Panc1 (cell line): Measurements from ENCODE around the gene MELK. TPM values are rescaled to one million over a fixed set of nuclear protein-coding genes. Genes with fewer than 3 reads are reported as not detected.

Source experiments
- ATAC-seq: fragments of 200-7000 bp; cut with Tn5 transposase; 2 replicates; pipeline ENCODE4 v1.9.1; 2020; ENCODE audit warnings: mild to moderate bottlenecking, moderate library complexity
- BruUV-seq: library from RNA; stranded (reverse); fragments of 400-500 nt; replicated peaks from 2 replicates; lab custom pipeline; 2021; lab: Mats Ljungman, UMichigan
- CTCF ChIA-PET: fragments of 300-600 bp; sonication (Branson Sonifier 250); formaldehyde crosslinking; loops from one replicate; lab custom pipeline; 2022; ENCODE audit warnings: antibody characterized with exemption; lab: Charles Lee
- POLR2A ChIA-PET: fragments of 300-600 bp; sonication (Branson Sonifier 250); formaldehyde crosslinking; loops from one replicate; lab custom pipeline; 2022; ENCODE audit warnings: antibody characterized with exemption; lab: Charles Lee
- DNase-seq: peaks from one replicate; pipeline ENCODE4 v3.0.0-alpha.2; 2010; ENCODE audit warnings: low read depth, low spot score
- H3K27ac ChIP-seq: 2 replicates; pipeline ENCODE4 v1.5.1; 2011; ENCODE audit warnings: mild to moderate bottlenecking, low read length, inconsistent platforms
- H3K27me3 ChIP-seq: fragments of 200-500 bp; sonication (Bioruptor generic); 2 replicates; pipeline ENCODE4 v1.6.0; 2014; ENCODE audit warnings: low read length, inconsistent platforms; ENCODE audit not compliant: control insufficient read depth, insufficient read depth
- H3K36me3 ChIP-seq: fragments of 200-500 bp; sonication (Bioruptor generic); 2 replicates; pipeline ENCODE4 v1.5.1; 2014; ENCODE audit warnings: inconsistent platforms, mild to moderate bottlenecking, low read length, moderate library complexity; ENCODE audit not compliant: control insufficient read depth, insufficient read depth
- H3K4me1 ChIP-seq: 2 replicates; pipeline ENCODE4 v1.5.1; 2011; ENCODE audit warnings: inconsistent platforms, mild to moderate bottlenecking, low read length, moderate library complexity; ENCODE audit not compliant: control insufficient read depth, insufficient read depth
- H3K4me3 ChIP-seq, 2 experiments: 2 replicates each; pipeline ENCODE4 v1.5.1; 2011 to 2012; ENCODE audit warnings: low read depth in 2 of 2, low read length in 2 of 2, mild to moderate bottlenecking in 2 of 2, inconsistent platforms in 1 of 2, moderate library complexity in 1 of 2
- H3K9me3 ChIP-seq: fragments of 200-500 bp; sonication (Bioruptor generic); 2 replicates; pipeline ENCODE4 v1.5.1; 2014; ENCODE audit warnings: low read depth, mild to moderate bottlenecking, inconsistent platforms, low read length, moderate library complexity; ENCODE audit not compliant: control insufficient read depth, insufficient read depth
- POLR2AphosphoS5 ChIP-seq: IDR thresholded peaks from 2 replicates; pipeline ENCODE4 v1.6.1; 2012; ENCODE audit warnings: mild to moderate bottlenecking, low read depth, low read length, moderate library complexity
- REST ChIP-seq, 2 experiments: IDR thresholded peaks; 2 replicates each; pipeline ENCODE4 v1.6.1; 2011 to 2012; ENCODE audit warnings: low read depth in 2 of 2, control low read depth in 1 of 2, low read length in 1 of 2, mild to moderate bottlenecking in 1 of 2, moderate library complexity in 1 of 2; ENCODE audit not compliant: insufficient read depth in 1 of 2
- SIN3A ChIP-seq: IDR thresholded peaks from 2 replicates; pipeline ENCODE4 v1.6.1; 2012; ENCODE audit warnings: low read depth, mild to moderate bottlenecking, low read length, moderate library complexity, borderline replicate concordance; ENCODE audit not compliant: insufficient read depth
- TCF7L2 ChIP-seq: IDR thresholded peaks from 2 replicates; pipeline ENCODE4 v1.6.1; 2011; ENCODE audit warnings: mild to moderate bottlenecking, low read depth, low read length, inconsistent platforms
- in situ Hi-C: cut with HindIII; loops from 2 replicates; pipeline ENCODE4 v1.10.0; 2016; ENCODE audit warnings: low sequenced_read_pairs, low pct_unique_long_range_greater_than_20kb
- intact Hi-C: fragments of 100-400 bp; cut with micrococcal nuclease; formaldehyde crosslinking; loops from one replicate; pipeline ENCODE4 v1.10.0; 2022; ENCODE audit not compliant: unreplicated experiment
- total RNA-seq: library from RNA; stranded (reverse); gene quantifications from one replicate; pipeline ENCODE4 v1.2.1, GENCODE V29; 2021; ENCODE audit not compliant: unreplicated experiment
- TF ChIP-seq, protein P1 (sequence below): fragments of 450-650 bp; IDR thresholded peaks from 2 replicates; pipeline ENCODE4 v1.5.1; 2017; ENCODE audit warnings: mild to moderate bottlenecking

MELK gene
- total RNA-seq, 1 experiment from 2014 or later: 112 TPM

GRCh38 chr9:36592801-36593583 lies 20.3 kb downstream of the MELK start:
- Histone ChIP-seq H3K4me3 (no peak overlapping the region), H3K27ac (no peak overlapping the region), H3K27me3 (no peaks in the 10 kb centered on the region), H3K36me3 (peaks cover 38% of the 10 kb centered on the region), H3K4me1 (no peaks in the 10 kb centered on the region), H3K9me3 (no peaks in the 10 kb centered on the region)
- in situ Hi-C loops (no loop called here), intact Hi-C loops (no loop called here)
- ATAC-seq: no peak
- ChIA-PET POLR2A (no interaction called here), CTCF (no interaction called here)
- TF ChIP-seq TCF7L2: no peak
- no peak for TF ChIP-seq POLR2AphosphoS5
- no peak for TF ChIP-seq SIN3A
- TF ChIP-seq, protein P1, sequence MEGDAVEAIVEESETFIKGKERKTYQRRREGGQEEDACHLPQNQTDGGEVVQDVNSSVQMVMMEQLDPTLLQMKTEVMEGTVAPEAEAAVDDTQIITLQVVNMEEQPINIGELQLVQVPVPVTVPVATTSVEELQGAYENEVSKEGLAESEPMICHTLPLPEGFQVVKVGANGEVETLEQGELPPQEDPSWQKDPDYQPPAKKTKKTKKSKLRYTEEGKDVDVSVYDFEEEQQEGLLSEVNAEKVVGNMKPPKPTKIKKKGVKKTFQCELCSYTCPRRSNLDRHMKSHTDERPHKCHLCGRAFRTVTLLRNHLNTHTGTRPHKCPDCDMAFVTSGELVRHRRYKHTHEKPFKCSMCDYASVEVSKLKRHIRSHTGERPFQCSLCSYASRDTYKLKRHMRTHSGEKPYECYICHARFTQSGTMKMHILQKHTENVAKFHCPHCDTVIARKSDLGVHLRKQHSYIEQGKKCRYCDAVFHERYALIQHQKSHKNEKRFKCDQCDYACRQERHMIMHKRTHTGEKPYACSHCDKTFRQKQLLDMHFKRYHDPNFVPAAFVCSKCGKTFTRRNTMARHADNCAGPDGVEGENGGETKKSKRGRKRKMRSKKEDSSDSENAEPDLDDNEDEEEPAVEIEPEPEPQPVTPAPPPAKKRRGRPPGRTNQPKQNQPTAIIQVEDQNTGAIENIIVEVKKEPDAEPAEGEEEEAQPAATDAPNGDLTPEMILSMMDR: no peak
- TF ChIP-seq REST (IDR thresholded peaks at IDR 0.05; ENCODE audit: insufficient read depth in 1 of 2, low read depth in 2 of 2, low read length in 1 of 2): no peak
- DNase-seq: no peak
- TSS peak; percentile 28 for BruUV-seq

GRCh38 chr9:36594213-36594612 lies 21.5 kb downstream of the MELK start:
- ChIA-PET CTCF (no interaction called here), POLR2A (no interaction called here)
- no TSS peak for BruUV-seq
- Histone ChIP-seq H3K27me3 (no peaks in the 10 kb centered on the region), H3K4me3 (no peak overlapping the region), H3K9me3 (no peaks in the 10 kb centered on the region), H3K36me3 (peaks cover 45% of the 10 kb centered on the region), H3K4me1 (no peaks in the 10 kb centered on the region), H3K27ac (no peak overlapping the region)
- DNase-seq: no peak
- TF ChIP-seq, protein P1: no peak
- TF ChIP-seq REST (IDR thresholded peaks at IDR 0.05; ENCODE audit: insufficient read depth in 1 of 2, low read depth in 2 of 2, low read length in 1 of 2): no peak
- no peak for TF ChIP-seq POLR2AphosphoS5
- TF ChIP-seq TCF7L2: no peak
- TF ChIP-seq SIN3A: no peak
- intact Hi-C loops: no loop called here
- ATAC-seq: no peak
- in situ Hi-C loops: no loop called here
